ENCODE results near the gene BAMBI.
"Not testable (repeated sequence)": the region's sequence is repeated elsewhere in the genome, so short reads cannot be mapped to it uniquely, and the experiment has no call there.

The BAMBI gene, protein sequence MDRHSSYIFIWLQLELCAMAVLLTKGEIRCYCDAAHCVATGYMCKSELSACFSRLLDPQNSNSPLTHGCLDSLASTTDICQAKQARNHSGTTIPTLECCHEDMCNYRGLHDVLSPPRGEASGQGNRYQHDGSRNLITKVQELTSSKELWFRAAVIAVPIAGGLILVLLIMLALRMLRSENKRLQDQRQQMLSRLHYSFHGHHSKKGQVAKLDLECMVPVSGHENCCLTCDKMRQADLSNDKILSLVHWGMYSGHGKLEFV

DNA sequence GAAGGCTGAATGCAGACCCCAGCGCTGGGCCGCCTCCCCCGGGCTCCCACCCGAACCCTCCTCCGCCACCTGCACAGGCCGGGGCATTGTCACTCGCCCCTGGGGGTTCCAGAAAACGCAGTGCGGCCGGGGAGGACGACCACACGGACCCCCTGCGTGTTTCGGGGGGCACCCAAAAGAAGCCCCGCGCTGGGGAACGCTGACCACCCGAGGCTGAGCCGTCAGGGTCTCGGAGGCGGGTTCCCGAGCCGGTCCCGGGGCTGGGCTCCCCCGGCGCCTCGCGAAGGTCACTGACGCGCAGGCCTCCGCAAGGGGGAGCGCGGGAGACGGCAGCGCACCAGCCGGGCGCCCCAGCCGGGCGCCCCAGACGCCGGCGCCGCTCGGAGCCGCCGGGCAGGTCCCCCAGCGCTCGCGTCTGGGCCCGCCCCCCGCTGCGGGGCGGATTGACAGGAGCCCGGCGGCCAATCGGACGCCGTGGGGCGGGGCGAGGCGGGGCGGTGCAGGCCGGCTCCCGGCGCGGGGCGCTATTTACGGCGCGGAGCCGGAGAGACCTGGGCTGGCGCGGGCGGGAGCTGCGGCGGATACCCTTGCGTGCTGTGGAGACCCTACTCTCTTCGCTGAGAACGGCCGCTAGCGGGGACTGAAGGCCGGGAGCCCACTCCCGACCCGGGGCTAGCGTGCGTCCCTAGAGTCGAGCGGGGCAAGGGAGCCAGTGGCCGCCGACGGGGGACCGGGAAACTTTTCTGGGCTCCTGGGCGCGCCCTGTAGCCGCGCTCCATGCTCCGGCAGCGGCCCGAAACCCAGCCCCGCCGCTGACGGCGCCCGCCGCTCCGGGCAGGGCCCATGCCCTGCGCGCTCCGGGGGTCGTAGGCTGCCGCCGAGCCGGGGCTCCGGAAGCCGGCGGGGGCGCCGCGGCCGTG lies at the start of gene BAMBI:
BAMBI (plus strand) TSS at position 554 of the 920 bp plus-strand sequence. CDS start 377 bp downstream, outside the sequence.
- peak; percentile 18 for DNase-seq

DNA sequence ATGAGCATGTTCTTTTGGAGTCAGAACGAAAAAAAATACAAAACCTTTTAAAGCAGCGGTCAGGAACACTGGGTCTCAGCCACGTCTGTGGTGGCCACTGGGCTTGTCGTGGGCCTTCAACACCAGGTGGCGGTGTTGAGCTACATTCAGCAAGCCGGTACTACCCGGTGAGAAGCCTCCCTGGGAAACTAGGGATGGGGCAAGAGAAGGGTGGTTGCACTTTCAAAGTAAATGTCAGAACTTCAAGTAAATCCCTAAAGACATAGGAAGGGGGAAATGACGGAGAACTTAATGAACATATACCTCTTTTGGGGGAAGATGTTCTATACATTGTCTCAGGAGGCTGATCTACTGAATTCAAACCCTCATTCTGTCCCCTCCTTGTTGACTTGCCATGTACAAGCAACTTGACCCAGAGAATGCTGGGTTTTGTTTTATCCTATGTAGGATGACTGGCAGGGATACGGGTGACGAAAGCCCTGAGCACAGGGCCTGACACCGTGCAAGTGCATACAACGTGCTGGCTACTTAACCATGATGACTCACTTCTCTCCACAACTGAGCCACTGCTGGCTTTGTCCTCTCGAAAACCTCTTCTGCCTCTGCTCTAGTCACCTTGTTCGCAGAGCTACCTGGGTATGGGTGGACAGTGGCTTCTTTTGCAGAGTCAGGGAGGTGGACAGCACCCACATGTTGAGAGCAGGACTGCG lies 49.0 kb upstream of the BAMBI start:
- no peak for DNase-seq

DNA sequence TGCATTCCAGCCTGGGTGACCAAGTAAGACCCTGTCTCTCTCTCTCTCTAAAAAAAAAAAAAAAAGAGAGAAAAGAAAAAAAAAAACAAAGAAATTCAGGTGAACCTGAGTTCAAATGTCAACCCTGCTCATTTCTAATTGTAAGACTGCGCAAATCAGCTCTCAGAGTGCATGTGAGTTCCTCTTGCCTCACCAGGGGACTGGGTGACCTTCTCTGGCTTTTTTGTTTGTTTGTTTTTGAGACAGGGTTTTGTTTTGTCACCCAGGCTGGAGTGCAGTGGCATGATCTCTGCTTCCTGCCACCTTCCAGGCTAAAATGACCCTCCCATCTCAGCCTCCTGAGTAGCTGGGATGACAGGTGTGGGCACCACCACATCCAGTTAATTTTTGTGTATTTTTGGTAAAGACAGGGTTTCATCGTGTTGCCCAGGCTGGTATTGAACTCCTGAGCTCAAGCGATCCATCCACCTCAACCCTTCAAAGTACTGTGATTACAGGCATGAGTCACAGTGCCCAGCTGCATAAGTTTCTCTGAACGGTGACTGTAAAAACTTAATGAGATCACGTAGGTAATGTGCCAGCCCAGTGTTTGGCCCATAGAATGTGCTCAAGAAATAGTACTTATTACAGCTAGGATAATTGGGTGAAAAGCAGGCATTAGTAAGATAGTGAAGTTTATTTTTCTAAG lies 45.3 kb upstream of the BAMBI start:
- DNase-seq, result no peak

DNA sequence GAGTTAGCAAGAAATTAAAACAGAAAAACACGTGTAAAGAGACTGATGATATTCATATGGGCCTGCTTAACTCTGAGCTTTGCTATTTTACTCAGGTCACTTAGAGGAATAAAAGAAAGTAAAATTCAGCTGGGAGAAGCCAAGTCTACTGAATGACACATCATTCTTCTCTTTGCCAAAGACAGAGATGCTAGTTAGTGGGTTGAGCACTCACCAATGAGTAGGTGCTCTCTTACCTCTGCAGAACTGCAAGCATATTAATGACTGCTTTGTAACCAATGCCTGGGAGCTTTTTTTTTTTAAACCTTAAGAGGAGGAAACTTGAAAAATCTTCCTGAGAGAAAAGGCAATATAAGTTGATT lies 44.8 kb upstream of the BAMBI start:
- DNase-seq, result no peak

DNA sequence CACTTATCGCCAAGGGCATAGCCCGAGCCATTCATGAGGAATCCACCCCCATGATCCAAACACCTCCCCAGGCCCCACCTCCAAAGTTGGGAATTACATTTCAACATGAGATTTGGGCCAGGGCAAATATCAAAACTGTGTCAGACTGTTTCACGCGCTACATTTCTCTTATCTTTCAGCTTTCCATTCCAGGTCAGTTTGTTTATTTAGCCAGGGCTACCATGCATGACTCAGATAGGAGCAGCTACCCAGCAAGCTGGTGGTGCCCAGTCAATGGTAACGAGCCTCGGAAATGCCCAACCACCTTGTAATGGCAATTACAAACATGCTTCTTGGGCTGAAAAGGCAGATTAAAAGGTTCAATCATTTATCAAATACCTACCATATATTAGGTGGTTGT lies 43.6 kb upstream of the BAMBI start:
- no peak for DNase-seq

DNA sequence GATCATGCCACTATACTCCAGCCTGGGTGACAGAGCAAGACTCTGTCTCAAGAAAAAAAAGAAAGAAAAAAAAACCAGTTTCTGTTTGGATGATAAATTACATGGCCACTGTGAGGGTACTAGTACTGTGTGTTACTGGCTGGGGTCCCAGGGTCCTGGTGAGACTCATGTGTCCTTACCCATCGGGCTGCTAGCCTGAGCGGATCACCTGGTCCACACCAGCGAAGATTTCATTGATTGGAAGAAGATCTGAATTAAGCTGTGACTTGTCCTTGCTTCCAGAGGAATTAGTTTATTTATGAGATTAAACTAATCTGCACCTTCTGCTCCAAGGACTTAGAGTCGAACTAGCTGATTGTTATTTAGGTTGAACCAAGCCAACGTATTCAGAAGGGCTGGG lies 40.0 kb upstream of the BAMBI start:
- no peak for DNase-seq

DNA sequence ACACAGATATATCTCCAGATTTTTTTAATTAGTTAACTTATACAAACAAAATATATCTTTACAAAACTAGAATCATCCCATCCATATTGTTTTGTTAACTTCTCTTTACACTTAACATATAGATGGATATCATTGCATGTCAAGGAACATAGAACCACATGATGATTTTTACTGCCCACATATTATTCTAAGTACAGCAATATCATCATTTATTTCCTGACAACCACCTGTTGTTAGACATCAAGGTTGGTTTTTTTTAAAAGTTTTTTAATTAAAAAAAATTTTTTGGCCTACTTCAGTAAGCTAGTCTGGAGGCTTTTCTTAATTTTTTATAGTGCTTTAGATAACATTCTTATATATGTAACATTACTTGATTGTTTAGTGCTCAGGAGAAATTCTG lies 38.9 kb upstream of the BAMBI start:
- DNase-seq, result no peak

DNA sequence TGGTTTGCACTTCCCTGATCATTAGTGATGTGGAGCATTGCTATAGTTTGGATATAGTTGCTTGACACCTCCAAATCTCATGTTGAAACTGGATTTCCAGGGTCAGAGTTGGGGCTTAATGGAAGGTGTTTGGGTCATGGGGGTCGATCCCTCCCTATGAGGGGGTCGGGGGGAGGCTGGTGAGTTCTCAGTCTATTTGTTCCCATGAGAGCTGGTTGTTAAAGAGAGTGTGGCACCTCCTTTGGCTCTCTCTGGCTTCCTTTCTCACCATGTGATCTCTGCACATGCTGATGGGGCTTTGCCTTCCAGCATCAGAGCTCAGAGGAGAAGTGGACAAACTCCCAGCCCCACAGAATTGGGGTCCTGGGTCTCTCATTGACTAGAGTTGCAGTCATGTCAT lies 36.8 kb upstream of the BAMBI start:
- DNase-seq, result no peak

DNA sequence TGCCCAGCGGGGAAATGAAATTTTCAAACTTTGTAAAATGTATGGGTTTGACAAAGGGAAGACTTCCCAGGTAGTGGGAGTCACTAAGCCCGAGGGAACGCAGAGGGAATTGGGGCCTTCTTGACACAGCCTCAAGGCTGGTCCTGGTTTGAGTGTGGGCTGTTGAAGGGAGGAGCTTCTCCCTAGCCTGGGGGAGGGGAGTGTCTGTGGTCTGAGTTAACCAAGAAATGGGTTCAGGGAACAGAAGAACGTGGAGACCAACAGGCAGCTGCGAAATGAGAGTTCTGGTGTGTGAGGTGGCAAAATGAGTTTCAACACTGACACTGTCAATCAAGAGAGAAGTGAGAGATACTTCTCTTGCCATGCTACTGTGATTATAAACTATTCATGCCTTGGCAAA lies 32.7 kb upstream of the BAMBI start:
- no peak for DNase-seq

DNA sequence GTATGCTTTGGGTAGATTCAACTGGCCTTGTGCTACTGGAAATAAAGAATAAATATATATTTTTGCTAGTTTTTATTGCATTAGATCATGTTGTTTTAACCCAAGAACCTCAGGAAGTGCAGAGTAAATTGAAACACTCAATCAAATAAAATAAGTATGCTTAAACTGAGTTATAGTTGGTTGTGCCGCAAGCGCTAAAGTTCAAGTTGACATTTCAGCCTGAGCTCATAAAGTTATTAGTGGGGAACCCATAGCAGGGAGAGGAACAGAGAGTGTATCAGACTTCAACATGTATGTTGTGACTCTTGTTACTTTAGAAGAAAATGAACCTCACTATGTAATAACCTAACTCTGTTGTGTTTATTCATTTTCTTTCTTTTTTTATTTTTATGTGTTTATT lies 25.2 kb upstream of the BAMBI start:
- no peak for DNase-seq

DNA sequence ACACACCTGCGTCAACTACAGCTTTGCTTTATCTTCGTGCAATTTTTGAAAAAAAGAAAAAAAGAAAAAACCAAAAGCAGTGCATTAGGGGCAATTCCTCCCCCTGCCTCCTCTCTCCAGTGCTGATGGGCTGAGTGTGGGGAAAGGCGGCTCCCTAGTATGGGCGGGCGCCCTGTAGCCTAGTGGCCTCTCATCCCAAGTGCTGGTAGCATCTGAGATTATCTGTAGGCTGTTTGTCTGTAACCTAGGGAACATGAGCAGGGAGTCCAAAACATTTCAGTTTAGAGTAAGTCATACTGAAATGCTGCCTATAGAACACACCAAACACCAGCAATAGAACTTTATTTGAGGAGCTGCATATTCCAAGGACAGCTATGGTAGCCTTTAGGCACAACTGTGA lies 24.6 kb upstream of the BAMBI start:
- no peak for DNase-seq

DNA sequence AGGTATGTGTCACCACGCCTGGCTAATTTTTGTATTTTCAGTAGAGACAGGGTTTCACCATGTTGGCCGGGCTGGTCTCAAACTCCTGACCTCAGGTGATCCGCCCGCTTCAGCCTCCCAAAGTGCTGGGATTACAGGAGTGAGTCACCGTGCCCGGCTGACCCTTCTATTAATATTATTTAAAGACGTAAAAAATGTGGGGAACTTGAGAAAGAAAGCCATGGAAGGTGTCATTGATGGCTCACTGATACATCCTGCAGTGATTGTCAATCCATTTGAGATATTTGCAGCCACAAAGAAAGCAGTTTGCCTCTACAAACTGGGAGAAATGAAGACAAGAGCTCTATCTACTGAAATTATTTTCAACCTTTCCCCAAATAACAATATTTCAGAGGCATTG lies 18.5 kb upstream of the BAMBI start:
- not testable (repeated sequence) for DNase-seq

DNA sequence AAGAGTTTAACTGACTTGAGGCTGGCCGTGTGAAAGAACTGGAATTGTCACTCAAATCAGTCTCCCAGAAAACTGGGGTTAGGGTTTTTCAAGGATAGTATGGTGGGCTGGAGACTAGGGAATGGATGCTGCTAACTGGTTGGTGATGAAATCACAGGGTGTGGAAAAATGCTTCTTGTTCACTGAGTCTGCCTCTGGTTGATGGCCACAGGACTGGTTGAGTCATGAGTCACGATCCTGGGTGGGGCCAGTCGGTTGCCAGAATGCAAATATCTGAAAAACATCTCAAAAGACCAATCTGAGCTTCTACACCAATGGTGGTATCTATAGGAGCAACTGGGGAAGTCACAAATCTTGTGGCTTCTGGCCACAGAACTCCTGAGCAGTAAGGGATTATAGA lies 16.3 kb upstream of the BAMBI start:
- DNase-seq, result no peak

DNA sequence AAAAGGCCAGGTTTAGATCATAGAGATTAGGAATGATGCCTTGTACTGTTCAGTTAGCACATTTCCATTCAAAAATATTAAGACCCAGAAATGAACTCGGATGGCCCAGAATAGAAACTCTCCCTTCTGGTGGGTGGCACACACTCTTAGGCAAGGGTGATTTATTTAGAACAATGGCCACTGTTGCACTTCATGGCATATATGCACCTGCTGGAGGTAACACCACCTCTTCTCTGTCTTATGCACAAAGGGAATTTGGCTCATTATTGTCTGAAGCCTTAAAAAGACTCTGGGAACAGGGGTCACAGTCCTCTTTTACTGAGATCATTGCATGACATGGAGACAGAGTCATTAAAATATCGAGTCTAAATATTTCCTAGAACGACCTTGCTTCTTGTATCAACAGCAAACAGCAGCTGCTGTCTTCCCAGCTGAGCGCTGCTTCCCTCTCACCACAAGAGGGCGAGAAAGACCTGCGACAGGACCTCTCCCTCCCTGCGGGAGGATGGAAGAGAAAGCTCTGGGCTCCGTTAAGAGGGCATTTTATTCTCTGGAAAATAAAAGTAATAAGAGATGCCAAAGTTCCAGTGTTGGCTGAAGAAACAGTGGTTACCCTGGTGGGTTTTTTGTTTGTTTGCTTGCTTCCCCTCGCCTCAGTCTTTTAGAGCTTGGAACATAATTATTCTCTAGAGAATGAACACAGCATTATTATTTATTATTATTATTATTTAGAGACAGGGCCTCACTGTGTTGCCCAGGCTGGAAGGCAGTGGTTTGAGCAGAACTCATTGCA lies 13.5 kb upstream of the BAMBI start:
- peak; percentile 2 for DNase-seq

DNA sequence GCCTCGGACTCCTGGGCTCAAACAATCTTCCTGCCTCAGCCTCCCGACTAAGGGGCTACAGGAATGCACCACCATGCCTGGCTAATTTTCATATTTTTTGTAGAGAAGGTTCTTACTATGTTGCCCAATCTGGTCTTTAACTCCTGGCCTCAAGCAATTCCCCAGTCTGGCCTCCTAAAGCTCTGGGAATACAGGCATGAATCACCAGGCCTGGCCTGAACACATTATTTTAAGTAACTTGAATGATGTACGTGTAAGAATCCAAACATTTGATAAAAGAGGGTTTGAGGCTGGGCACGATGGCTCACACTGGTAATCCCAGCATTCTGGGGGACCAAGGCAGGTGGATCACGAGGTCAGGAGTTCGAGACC lies 13.0 kb upstream of the BAMBI start:
- no peak for DNase-seq

DNA sequence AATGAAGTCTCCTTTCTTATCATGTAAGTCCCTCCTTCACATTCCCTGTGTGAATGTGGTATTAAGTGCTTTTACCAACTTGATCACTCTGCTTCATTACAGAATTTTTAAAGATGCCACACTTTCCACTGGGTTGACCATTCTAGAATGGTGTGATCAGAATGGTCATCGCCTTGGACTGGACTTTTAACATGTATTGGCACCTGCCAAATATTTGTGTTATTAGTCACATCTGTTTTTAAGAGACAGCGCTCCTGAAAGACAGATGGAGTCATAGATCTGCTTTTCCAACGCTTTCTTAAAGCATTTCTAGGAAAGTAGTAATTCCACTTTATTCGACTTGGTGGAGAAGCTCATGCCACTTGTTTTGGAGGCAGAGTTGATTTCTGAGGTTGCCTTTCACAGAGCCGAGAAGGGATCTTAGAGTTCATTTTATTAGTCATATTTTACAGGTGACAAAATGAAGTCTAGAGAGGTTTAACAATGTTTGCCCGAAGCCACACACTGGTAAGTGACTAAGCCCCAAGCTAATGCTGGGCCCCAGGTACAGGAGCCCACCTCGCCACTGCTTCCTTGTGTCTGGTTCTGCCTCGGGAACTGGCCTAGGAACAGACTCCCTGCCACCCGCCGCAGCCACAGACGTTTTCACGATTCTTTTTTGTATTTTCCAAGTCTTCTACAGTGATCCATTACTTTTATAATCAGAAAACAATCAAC lies 10.4 kb upstream of the BAMBI start:
- DNase-seq, result no peak

DNA sequence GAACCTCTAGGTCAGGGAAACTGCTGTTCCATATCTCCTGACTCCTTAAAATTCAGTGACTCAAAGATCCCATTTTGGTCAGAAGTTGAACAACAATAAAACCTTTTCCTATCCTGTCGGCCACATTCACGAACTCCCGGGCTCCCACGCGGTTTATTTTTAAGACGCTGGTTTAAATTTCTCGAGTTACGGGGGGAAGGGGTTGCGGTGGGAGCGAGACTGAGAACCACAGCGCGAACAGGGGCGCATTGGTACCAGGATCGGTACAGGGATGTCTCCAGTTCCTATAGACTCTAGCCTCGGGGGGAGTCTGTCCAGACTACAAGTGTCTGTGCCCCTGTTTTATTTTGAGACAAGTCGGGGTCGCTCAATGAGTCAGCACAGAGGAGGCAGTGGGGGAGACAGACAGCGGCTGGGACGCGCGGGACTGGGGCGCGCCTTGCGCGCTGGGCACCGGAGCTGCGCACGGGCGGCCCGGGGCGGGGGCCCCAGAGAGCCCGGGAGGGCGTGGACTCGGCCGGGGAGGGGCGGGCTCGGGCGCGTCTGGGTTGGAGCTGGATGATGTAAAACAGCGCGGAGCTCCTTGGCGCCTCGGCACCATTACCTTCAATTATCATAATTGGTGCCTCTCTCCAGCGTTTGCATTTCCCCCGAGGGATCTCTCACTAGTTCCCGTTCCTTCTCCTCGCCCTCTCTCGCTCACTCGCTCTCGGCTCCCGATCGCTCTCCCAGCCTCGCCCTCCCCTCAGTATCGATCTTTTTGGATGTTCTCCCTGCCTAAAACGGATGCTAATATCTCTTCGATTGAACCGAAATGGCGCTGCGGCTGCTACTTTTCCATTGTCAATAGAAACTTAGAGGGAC lies 8.7 kb upstream of the BAMBI start:
- DNase-seq, result no peak

DNA sequence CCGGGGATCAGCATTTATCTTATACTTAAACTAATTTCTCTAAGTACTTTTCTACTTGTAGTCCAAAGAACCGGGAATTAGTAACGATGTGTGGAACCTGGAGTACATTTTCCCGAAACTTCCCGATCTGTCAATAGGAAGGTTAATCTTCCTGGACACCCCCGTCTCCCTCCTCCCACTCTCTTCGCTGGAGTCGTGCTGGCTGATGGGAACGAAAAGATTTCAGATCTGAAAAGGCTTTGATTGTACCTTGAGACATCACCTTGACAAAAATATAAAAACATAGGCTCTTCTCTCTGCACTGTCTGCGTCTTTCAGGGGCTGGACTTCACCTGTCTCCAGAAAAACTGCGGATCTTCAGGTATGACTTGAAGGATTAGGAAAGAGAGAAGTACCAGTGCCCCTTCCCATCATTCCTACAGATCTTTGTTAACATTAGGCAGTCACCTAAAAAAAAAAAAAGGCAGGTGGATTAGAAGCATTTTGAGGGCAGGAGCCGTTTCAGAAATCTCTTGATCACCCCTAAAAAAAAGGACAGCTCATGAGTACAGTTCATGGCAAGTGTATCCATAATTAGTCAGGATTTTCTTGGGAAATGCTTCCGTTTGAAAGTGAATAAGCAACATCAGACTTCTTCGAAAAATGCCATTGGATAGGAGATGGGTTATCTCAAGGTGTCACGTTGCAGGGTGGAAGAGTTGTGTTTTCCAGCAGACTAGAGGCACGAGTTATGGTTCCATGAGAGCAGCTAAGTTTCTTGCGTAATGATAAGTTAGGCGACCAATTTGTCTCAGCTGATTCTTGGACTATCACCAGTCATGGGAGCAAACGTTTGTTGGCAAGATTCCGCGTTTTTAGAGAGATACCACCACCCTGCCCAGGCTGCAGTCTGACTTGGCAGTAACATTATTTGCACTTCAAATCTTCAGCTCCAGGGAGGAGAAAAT lies 7.8 kb upstream of the BAMBI start:
- DNase-seq, result no peak

DNA sequence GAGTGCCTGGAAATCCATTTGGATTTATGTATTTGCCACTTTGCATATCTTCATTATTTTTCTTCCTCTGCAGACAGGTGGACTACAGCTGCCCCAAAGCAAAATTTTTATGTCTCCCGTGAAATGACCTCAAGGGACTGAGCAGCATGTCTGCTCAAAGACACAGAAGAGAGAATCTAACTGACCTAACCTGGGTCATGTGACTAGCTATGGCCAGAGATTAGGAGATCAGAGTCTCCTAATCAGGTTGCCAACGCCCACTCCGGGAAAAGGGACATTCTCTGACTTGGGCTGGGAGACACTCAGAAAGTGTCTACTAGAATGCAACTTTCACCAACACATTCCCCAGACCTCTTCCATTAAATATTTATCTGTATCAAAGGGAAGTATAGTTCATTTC lies 2.5 kb upstream of the BAMBI start:
- no peak for DNase-seq
